Measurements from ENCODE around the gene SYNE2. TPM values are rescaled to one million over a fixed set of nuclear protein-coding genes. Genes with fewer than 3 reads are reported as not detected.

SYNE2 gene
- total and polyA plus RNA-seq, 10 of the 15 experiments (the other 5 are each of a cell fraction or from before 2014, with no cell fraction given): 2.1 to 52.7 (median 38.1) TPM

- no peak for TF ChIP-seq BCLAF1 (IDR thresholded peaks at IDR 0.05)
- TF ChIP-seq, protein P1, sequence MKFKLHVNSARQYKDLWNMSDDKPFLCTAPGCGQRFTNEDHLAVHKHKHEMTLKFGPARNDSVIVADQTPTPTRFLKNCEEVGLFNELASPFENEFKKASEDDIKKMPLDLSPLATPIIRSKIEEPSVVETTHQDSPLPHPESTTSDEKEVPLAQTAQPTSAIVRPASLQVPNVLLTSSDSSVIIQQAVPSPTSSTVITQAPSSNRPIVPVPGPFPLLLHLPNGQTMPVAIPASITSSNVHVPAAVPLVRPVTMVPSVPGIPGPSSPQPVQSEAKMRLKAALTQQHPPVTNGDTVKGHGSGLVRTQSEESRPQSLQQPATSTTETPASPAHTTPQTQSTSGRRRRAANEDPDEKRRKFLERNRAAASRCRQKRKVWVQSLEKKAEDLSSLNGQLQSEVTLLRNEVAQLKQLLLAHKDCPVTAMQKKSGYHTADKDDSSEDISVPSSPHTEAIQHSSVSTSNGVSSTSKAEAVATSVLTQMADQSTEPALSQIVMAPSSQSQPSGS (IDR thresholded peaks at IDR 0.05; ENCODE audit: low read length): no peak
- TF ChIP-seq PBX3 (IDR thresholded peaks at IDR 0.05; ENCODE audit: insufficient replicate concordance, low read depth, low read length): peak; percentile 64
- TF ChIP-seq TCF12 (IDR thresholded peaks at IDR 0.05; ENCODE audit: low read depth, low read length): peak; percentile 41; the same call in 1 of the 2 replicates
These were observed 382.3 kb downstream of the SYNE2 start (continued) for GRCh38 chr14:64234877-64235651.
